ENCODE measurements around the gene ITPR2.

The ITPR2 gene

DNA sequence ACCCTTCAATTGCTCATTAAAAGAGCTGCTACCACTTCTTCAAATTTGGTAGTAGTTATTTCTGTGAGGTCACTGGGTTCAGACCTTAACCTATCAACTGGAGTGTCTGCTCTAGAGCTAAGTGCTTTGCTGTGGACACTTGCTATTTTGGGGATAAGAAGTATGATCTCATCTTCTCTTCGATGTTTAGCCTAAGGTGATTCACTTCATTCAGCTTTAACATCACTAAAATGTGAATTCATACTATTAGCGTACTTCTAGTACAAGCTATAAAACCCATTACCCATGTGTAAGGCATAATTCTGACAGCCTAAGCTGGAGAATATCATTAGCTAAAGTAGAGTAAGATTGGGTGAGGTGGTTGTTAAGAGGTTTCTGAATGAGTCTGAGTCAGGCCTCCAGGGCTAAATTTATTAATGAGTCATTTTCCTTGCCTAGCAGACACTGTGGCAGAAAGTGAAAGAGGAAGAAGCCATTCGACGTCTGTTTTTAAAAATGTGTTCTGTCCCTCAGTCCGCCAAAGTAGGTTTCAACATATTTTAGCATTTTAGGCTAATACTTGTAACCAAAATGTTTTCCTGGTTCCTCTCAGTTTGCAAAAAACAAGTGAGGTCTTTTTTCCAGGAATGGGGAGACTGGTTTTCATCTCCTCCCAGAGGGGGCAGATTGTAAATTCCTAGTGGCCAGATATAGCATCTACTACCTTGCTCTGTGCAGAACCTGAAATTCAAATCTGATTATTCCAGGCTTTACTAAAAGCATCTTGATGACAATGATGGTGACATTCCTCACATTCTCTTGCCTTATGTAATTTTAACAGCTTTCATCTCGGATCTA lies 534.0 kb downstream of the ITPR2 start:
- no peaks in the 10 kb centered on the region for H3K27me3 ChIP-seq
- TF ChIP-seq Cebpa-rat (IDR thresholded peaks at IDR 0.05) = no peak
- H3K36me3 ChIP-seq = no peaks in the 10 kb centered on the region
- peaks cover 0 to 55% (median 26%) of the 10 kb centered on the region in 10 experiments; a peak in 19 of 20 replicates for H3K4me1 ChIP-seq
- H3K27ac ChIP-seq = peak overlapping the region; percentile 47 to 83 (median 72); a peak in 21 of 22 replicates
- H3K9ac ChIP-seq = peak overlapping the region; percentile 8 to 65 (median 52); a peak in 20 of 22 replicates
- H3K9me3 ChIP-seq (replicated peaks in 1 of 11) = no peaks in the 10 kb centered on the region
- no peaks in the 10 kb centered on the region for H4K20me1 ChIP-seq
- peak overlapping the region; percentile 39 to 80 (median 63) for H3K4me2 ChIP-seq
- H3K4me3 ChIP-seq = peak overlapping the region in 5 of 10 experiments; percentile 16 to 49 (median 40); a peak in 6 of 20 replicates

DNA sequence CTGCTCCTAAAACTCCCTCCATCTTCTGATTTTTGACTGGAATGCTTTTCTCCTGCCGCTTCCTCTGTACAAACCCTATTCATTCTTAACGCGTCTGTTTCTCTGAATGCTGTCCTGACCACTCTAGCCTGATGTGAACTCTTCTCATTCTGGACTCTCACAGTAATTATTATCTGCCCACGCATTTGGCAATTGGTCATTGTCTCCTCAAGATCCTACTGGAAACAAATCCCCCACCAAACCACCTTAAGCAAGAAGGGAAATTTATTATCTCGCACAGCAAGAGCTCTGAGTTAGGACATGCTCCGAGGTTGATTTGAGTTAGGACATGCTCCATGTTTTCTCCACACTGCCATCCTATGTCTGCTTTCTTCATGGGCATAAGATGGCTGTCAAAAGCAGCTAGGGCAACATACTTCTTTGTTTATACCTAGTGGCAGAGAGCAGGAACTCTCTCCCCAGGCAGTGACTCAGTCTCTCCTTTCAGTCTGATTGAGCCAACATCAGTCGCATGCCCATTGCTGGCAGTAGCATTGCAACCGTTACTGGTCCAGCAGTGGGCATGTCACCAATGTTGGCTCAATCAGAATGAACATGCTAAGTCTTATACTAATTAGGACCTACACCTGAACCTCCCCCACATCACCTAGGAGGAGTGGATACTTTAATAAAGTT lies 535.5 kb downstream of the ITPR2 start:
- H3K4me1 ChIP-seq = peaks cover 0 to 48% (median 26%) of the 10 kb centered on the region in 10 experiments; a peak in 19 of 20 replicates
- no peaks in the 10 kb centered on the region for H3K9me3 ChIP-seq (replicated peaks in 1 of 11)
- H3K9ac ChIP-seq = no peak overlapping the region
- no peaks in the 10 kb centered on the region for H3K27me3 ChIP-seq
- no peaks in the 10 kb centered on the region for H4K20me1 ChIP-seq
- TF ChIP-seq Cebpa-rat (IDR thresholded peaks at IDR 0.05) = no peak
- no peak overlapping the region for H3K4me3 ChIP-seq
- H3K36me3 ChIP-seq = no peaks in the 10 kb centered on the region
- H3K4me2 ChIP-seq = peak overlapping the region in 8 of 11 experiments; percentile 54 to 80 (median 66); a peak in 13 of 22 replicates
- peak overlapping the region in 4 of 11 experiments; percentile 72 to 79 (median 74); a peak in 7 of 22 replicates for H3K27ac ChIP-seq

DNA sequence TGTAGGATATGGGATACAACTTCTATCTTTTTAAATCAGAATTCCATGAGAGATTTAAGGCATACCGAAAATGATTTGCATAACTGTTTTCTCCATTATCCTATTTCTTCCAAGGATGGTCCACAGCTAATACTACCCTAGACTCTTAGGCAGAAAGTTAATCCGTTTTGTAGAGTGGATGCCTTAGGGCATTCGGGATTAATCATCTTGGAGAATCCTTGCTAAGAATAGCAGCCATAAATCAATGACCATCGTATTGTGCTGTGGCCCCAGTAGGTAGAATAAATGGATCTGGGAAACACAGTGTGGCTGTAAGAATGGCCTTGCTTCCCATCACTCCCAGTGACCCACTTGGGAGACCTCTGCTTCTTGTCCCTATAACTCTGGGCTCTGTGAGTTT lies 538.0 kb downstream of the ITPR2 start:
- Histone ChIP-seq H3K9ac (no peak overlapping the region), H4K20me1 (no peaks in the 10 kb centered on the region), H3K36me3 (no peaks in the 10 kb centered on the region), H3K27me3 (no peaks in the 10 kb centered on the region), H3K4me3 (no peak overlapping the region), H3K27ac (no peak overlapping the region), H3K4me2 (0 out of 22 replicates have a peak overlapping the region, but pooled peaks of 1 of the 11 experiments have one; percentile 17), H3K4me1 (peaks cover 0 to 38% (median 22%) of the 10 kb centered on the region in 10 experiments; a peak in 19 of 20 replicates), H3K9me3 (replicated peaks in 1 of 11) (no peaks in the 10 kb centered on the region)
- no peak for TF ChIP-seq Cebpa-rat (IDR thresholded peaks at IDR 0.05)

DNA sequence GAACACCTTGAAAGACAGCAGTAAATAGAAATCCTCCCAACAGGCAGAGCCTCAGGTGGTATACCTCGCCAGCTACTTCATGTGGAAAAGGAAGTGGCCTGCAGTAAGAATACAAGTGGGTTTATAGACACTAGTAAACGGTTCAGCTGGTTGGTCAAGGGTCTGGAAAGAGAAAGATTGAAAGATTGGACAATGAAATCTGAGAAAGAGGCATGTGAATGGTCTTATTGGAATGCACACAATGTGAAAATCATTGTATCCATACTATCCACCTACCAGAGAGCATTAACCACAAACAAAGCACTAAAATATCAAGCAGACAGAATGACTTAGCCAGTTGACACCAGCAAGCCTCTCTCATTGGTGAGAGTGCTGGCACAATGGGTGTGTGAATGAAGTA lies 539.4 kb downstream of the ITPR2 start:
- no peaks in the 10 kb centered on the region for H4K20me1 ChIP-seq
- TF ChIP-seq Cebpa-rat (IDR thresholded peaks at IDR 0.05) = no peak
- no peak overlapping the region for H3K9ac ChIP-seq
- H3K4me2 ChIP-seq = no peak overlapping the region
- no peak overlapping the region for H3K4me3 ChIP-seq
- H3K4me1 ChIP-seq = peaks cover 0 to 35% (median 10%) of the 10 kb centered on the region in 10 experiments; a peak in 16 of 20 replicates
- H3K27me3 ChIP-seq = no peaks in the 10 kb centered on the region
- H3K9me3 ChIP-seq (replicated peaks in 1 of 11) = no peaks in the 10 kb centered on the region
- H3K27ac ChIP-seq = no peak overlapping the region
- H3K36me3 ChIP-seq = no peaks in the 10 kb centered on the region

DNA sequence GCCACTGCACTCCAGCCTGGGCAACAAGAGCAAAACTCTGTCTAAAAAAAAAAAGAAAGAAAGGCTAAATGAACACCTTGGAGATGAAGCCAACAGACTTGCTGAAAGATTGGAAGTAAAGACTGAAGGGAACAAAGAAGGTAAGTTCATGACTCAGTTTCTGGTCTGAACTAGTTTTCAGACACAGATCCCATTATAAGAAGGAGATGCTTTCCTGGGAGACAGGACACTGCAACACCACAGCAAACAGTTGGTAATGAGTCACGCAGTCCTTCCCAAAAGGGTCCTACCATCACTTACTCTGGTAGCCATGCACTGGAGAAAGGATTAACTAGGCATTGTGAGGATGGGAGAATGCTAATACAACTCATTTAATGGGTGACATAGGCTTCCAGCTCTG lies 540.4 kb downstream of the ITPR2 start:
- H4K20me1 ChIP-seq = no peaks in the 10 kb centered on the region
- no peak overlapping the region for H3K9ac ChIP-seq
- no peaks in the 10 kb centered on the region for H3K9me3 ChIP-seq (replicated peaks in 1 of 11)
- TF ChIP-seq Cebpa-rat (IDR thresholded peaks at IDR 0.05) = no peak
- no peak overlapping the region for H3K4me3 ChIP-seq
- H3K36me3 ChIP-seq = no peaks in the 10 kb centered on the region
- H3K27me3 ChIP-seq = no peaks in the 10 kb centered on the region
- peaks cover 0 to 35% (median under 1%) of the 10 kb centered on the region in 10 experiments; a peak in 10 of 20 replicates for H3K4me1 ChIP-seq
- H3K27ac ChIP-seq = no peak overlapping the region
- H3K4me2 ChIP-seq = no peak overlapping the region

DNA sequence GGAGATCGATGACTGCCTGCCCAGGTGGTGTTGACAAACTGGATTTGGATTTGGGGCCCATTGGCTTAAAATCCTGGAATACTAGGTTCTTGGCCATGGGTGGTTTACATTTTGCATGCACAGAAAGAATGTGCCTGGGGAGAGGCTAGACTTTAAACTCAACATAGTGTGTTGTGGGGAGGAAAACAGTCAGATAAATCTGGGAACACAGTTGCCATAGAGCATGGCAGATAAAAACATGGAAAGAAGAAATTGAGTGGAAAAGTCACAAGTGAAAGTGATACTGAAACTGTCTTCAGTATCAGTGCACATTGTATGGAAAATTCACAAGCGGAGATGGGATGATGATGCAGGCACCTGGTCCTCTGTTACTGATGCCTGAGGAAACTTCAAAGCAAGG lies 542.4 kb downstream of the ITPR2 start:
- no peak overlapping the region; a peak in 1 of 22 replicates for H3K4me2 ChIP-seq
- H3K27me3 ChIP-seq = no peaks in the 10 kb centered on the region
- no peak overlapping the region for H3K4me3 ChIP-seq
- no peak for TF ChIP-seq Cebpa-rat (IDR thresholded peaks at IDR 0.05)
- H3K4me1 ChIP-seq = peaks cover 0 to 37% (median 0%) of the 10 kb centered on the region in 10 experiments; a peak in 5 of 20 replicates
- no peaks in the 10 kb centered on the region for H3K36me3 ChIP-seq
- H3K9me3 ChIP-seq (replicated peaks in 1 of 11) = peaks cover 0 to 6% (median 0%) of the 10 kb centered on the region in 11 experiments; a peak in 2 of 22 replicates
- H3K9ac ChIP-seq = no peak overlapping the region
- H4K20me1 ChIP-seq = no peaks in the 10 kb centered on the region
- H3K27ac ChIP-seq = no peak overlapping the region

DNA sequence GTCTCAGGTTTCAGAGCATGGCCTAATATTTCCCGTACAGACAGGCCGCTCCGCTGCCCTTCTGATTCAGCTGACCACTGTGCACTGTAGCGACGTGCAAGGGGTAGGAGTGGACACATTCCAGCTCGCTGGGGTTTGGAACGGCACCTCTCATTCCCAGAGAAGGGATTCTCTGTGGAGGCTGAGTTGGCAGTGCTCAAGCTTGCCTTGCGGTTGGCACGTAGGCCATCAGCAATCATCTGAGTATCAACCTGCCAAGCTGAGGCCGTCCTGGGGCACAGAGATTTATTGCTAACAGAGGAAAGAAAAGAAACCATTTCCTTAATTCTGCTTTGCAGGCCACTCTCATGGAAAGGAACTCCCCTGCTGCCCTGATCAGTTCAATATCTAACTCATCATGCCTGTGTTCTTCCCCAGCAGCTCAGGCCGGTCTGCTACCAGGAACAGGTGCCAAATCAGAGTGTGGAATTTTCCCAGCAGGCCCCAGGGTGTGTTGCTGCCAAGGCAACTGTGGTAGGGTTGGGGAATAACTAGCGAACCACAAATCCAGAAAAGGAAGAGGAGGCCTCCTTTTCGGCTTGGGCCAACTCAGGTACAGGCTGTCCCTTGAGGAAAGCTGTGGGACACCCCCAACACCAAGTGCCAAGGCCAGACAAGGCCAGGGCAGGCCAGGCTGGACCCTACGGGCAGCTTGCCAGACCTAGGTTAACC lies 545.2 kb downstream of the ITPR2 start:
- H3K4me2 ChIP-seq = peak overlapping the region in 2 of 11 experiments; percentile 67 to 74; a peak in 4 of 22 replicates
- no peak for TF ChIP-seq Cebpa-rat (IDR thresholded peaks at IDR 0.05)
- H4K20me1 ChIP-seq = no peaks in the 10 kb centered on the region
- H3K36me3 ChIP-seq = no peaks in the 10 kb centered on the region
- peaks cover 0 to 8% (median 0%) of the 10 kb centered on the region in 11 experiments; a peak in 2 of 22 replicates for H3K9me3 ChIP-seq (replicated peaks in 1 of 11)
- H3K4me1 ChIP-seq = peaks cover 0 to 42% (median 0%) of the 10 kb centered on the region in 10 experiments; a peak in 6 of 20 replicates
- H3K27me3 ChIP-seq = no peaks in the 10 kb centered on the region
- no peak overlapping the region for H3K27ac ChIP-seq
- no peak overlapping the region for H3K9ac ChIP-seq
- no peak overlapping the region for H3K4me3 ChIP-seq
